GOT3 (cell line): ENCODE data around the gene RO60.

Experiments used
- DNase-seq: peaks from one replicate; lab custom pipeline; 2025; ENCODE audit warnings: mixed read lengths; lab: John Stamatoyannopoulos, UW

RO60 gene

GRCh38 chr1:193108471-193108870, 49.1 kb downstream of the RO60 start:
- DNase-seq = no peak
